Fibroblast of lung (primary cell): ENCODE results near the gene GZMM. TPM values are rescaled to one million over a fixed set of nuclear protein-coding genes. Genes with fewer than 3 reads are reported as not detected.

Experiments used
- DNase-seq, 2 donors: peaks; one replicate each; pipeline versions ENCODE4 v3.0.0 to v3.0.0-alpha.2; 2010; ENCODE audit warnings: low read depth in 2 of 2
- H2AFZ ChIP-seq: 2 replicates; pipeline ENCODE4 v1.5.1; 2012; ENCODE audit warnings: low read length, control low read depth, inconsistent platforms
- H3K27ac ChIP-seq: 2 replicates; pipeline ENCODE4 v1.5.1; 2011; ENCODE audit warnings: low read length, control low read depth; ENCODE audit not compliant: insufficient read depth
- H3K27me3 ChIP-seq: 2 replicates; pipeline ENCODE4 v1.5.1; 2011; ENCODE audit warnings: mild to moderate bottlenecking, low read length; ENCODE audit not compliant: control insufficient read depth, insufficient read depth
- H3K36me3 ChIP-seq: 2 replicates; pipeline ENCODE4 v1.5.1; 2011; ENCODE audit warnings: low read length; ENCODE audit not compliant: control insufficient read depth, insufficient read depth
- H3K4me1 ChIP-seq: 2 replicates; pipeline ENCODE4 v1.5.1; 2011; ENCODE audit warnings: low read length; ENCODE audit not compliant: control insufficient read depth, insufficient read depth; ENCODE audit errors: extremely low read depth
- H3K4me2 ChIP-seq: 2 replicates; pipeline ENCODE4 v1.5.1; 2011; ENCODE audit warnings: low read length, control low read depth; ENCODE audit not compliant: insufficient read depth; ENCODE audit errors: extremely low read depth
- H3K4me3 ChIP-seq, 4 experiments: fragments of 200-600 bp in 1 of 4; sonication (generic) in 1 of 4; replicated peaks in 1 of 4; 2 replicates each; pipeline ENCODE4 v1.5.1; 2011 to 2016; ENCODE audit warnings: low read length in 4 of 4, low read depth in 3 of 4, mild to moderate bottlenecking in 3 of 4, control low read depth in 2 of 4, inconsistent platforms in 1 of 4, mixed read lengths in 1 of 4; ENCODE audit not compliant: insufficient read depth in 1 of 4; ENCODE audit errors: control extremely low read depth in 1 of 4
- H3K79me2 ChIP-seq: 2 replicates; pipeline ENCODE4 v1.5.1; 2012; ENCODE audit warnings: mild to moderate bottlenecking, low read length, inconsistent platforms; ENCODE audit not compliant: control insufficient read depth, insufficient read depth
- H3K9ac ChIP-seq: 2 replicates; pipeline ENCODE4 v1.5.1; 2011; ENCODE audit warnings: mild to moderate bottlenecking, low read length, control low read depth; ENCODE audit not compliant: insufficient read depth
- H3K9me3 ChIP-seq: 2 replicates; pipeline ENCODE4 v1.5.1; 2012; ENCODE audit warnings: low read depth, low read length; ENCODE audit not compliant: control insufficient read depth, insufficient read depth
- H4K20me1 ChIP-seq: 2 replicates; pipeline ENCODE4 v1.5.1; 2011; ENCODE audit warnings: low read length; ENCODE audit not compliant: control insufficient read depth, insufficient read depth; ENCODE audit errors: extremely low read depth
- CTCF ChIP-seq, 2 donors: IDR thresholded peaks in 1 of 2; conservative IDR thresholded peaks in 1 of 2; 1 replicate in 1 of 2; 2 replicates in 1 of 2; pipeline ENCODE4 v1.5.1; 2011 to 2012; ENCODE audit warnings: low read length in 2 of 2, control low read depth in 1 of 2, inconsistent platforms in 1 of 2, low read depth in 1 of 2, mild to moderate bottlenecking in 1 of 2
- EZH2 ChIP-seq: IDR thresholded peaks from 2 replicates; pipeline ENCODE4 v1.5.1; 2012; ENCODE audit warnings: low read length, control low read depth, mild to moderate bottlenecking; ENCODE audit errors: missing control alignments
- polyA plus RNA-seq, 2 donors: library from polyadenylated mRNA; depleted of rRNA in 1 of 2; stranded (reverse) in 1 of 2; unstranded in 1 of 2; fragments of >200 nt; gene quantifications; 2 replicates each; pipeline ENCODE4 v1.2.1, GENCODE V29; 2011 to 2012; ENCODE audit warnings: missing spikeins in 1 of 2
- total RNA-seq: library from RNA; depleted of rRNA; stranded (reverse); fragments of >200 nt; gene quantifications from 2 replicates; pipeline ENCODE4 v1.2.1, GENCODE V29; 2014

GZMM gene
- total and polyA plus RNA-seq, 2 donors (not counting 1 experiment from before 2014, with no cell fraction given), result 0.17 to 0.35 TPM

GRCh38 chr19:531753-532560 is 11.9 kb upstream of the GZMM start, which contains the start of gene CDC34:
CDC34 (plus strand) TSS chr19:531760; CDS start chr19:531932, 172 bp downstream.
- Histone ChIP-seq H3K9me3 (no peaks in the 10 kb centered on the region), H3K27ac (peak within 1 kb of the TSS; percentile 80), H4K20me1 (no peaks in the 10 kb centered on the region), H3K4me2 (peak within 1 kb of the TSS; percentile 92), H3K79me2 (peaks cover 43% of the 10 kb centered on the region), H3K36me3 (peaks cover 11% of the 10 kb centered on the region), H3K27me3 (no peaks in the 10 kb centered on the region), H3K9ac (peak within 1 kb of the TSS; percentile 82), H3K4me3 (peak within 1 kb of the TSS; percentile 56 to 97 (median 84)), H2AFZ (peak within 1 kb of the TSS; percentile 77), H3K4me1 (peaks cover 2% of the 10 kb centered on the region)
- TF ChIP-seq EZH2, result no peak
- no peak for TF ChIP-seq CTCF (conservative IDR thresholded peaks at IDR 0.05 in 1 of 2, IDR thresholded peaks at IDR 0.05 in 1 of 2; ENCODE audit: low read depth in 1 of 2, low read length in 2 of 2)
- no peak for DNase-seq

GRCh38 chr19:532561-533363 is 11.1 kb upstream of the GZMM start:
- TF ChIP-seq CTCF (conservative IDR thresholded peaks at IDR 0.05 in 1 of 2, IDR thresholded peaks at IDR 0.05 in 1 of 2; ENCODE audit: low read depth in 1 of 2, low read length in 2 of 2) (peak; percentile 49 to 62), EZH2 (no peak)
- peak; percentile 58 to 76 for DNase-seq
- H3K79me2 ChIP-seq, result peaks cover 43% of the 10 kb centered on the region

More at GRCh38 chr19:532561-533363, 11.1 kb upstream of the GZMM start:
- Histone ChIP-seq H3K36me3 (peaks cover 13% of the 10 kb centered on the region), H3K4me2 (peak overlapping the region; percentile 92), H3K9ac (peak overlapping the region; percentile 82), H3K4me1 (peaks cover 2% of the 10 kb centered on the region), H3K27ac (peak overlapping the region; percentile 80), H4K20me1 (no peaks in the 10 kb centered on the region), H2AFZ (peak overlapping the region; percentile 32), H3K27me3 (no peaks in the 10 kb centered on the region), H3K9me3 (no peaks in the 10 kb centered on the region), H3K4me3 (peak overlapping the region; percentile 55 to 97 (median 84))
